HG02798 (cell line): ENCODE data around the gene COL4A2.

Source experiments
- ATAC-seq: cut with Tn5 transposase; IDR thresholded peaks from one replicate; pipeline ENCODE4 v1.9.1; 2021; ENCODE audit warnings: mild to moderate bottlenecking; ENCODE audit not compliant: unreplicated experiment, poor library complexity

The COL4A2 gene

GRCh38 chr13:110289174-110289573 lies 17.9 kb upstream of the COL4A2 start:
- ATAC-seq, result no peak

GRCh38 chr13:110289661-110290060 lies 17.4 kb upstream of the COL4A2 start:
- no peak for ATAC-seq

GRCh38 chr13:110290153-110290552 lies 16.9 kb upstream of the COL4A2 start:
- ATAC-seq, result no peak

- no peak for ATAC-seq
Observed at GRCh38 chr13:110290826-110291225, 16.3 kb upstream of the COL4A2 start.

GRCh38 chr13:110291286-110291685 lies 15.8 kb upstream of the COL4A2 start:
- no peak for ATAC-seq

- ATAC-seq, result no peak
Observed at GRCh38 chr13:110293037-110293436, 14.0 kb upstream of the COL4A2 start.

GRCh38 chr13:110293649-110294048 lies 13.4 kb upstream of the COL4A2 start:
- no peak for ATAC-seq

- no peak for ATAC-seq
Observed at GRCh38 chr13:110294146-110294545, 12.9 kb upstream of the COL4A2 start.

- ATAC-seq, result no peak
Observed at GRCh38 chr13:110294622-110295021, 12.5 kb upstream of the COL4A2 start.

GRCh38 chr13:110297011-110297410 lies 10.1 kb upstream of the COL4A2 start:
- ATAC-seq, result no peak

- no peak for ATAC-seq
Observed at GRCh38 chr13:110297766-110298504, 9.1 kb upstream of the COL4A2 start.

- peak; percentile 51 for ATAC-seq
Observed at GRCh38 chr13:110298505-110299282, 8.4 kb upstream of the COL4A2 start.

- ATAC-seq, result no peak
Observed at GRCh38 chr13:110299283-110299840, 7.7 kb upstream of the COL4A2 start.

GRCh38 chr13:110300090-110300815 lies 6.8 kb upstream of the COL4A2 start:
- no peak for ATAC-seq

- ATAC-seq, result no peak
Observed at GRCh38 chr13:110301083-110301482, 6.0 kb upstream of the COL4A2 start.

GRCh38 chr13:110301606-110302553 lies 5.2 kb upstream of the COL4A2 start:
- ATAC-seq, result no peak

- ATAC-seq, result no peak
Observed at GRCh38 chr13:110302997-110303396, 4.1 kb upstream of the COL4A2 start.

GRCh38 chr13:110303644-110304043 lies 3.4 kb upstream of the COL4A2 start:
- no peak for ATAC-seq

GRCh38 chr13:110304256-110304655 lies 2.8 kb upstream of the COL4A2 start:
- ATAC-seq, result no peak

- ATAC-seq, result no peak
Observed at GRCh38 chr13:110305001-110305400, 2.1 kb upstream of the COL4A2 start.
